Body of pancreas (tissue), 4 donors: ENCODE measurements around the gene NXT2.

Experiments
- POLR2A ChIP-seq, 3 donors: fragments of 450-650 bp; IDR thresholded peaks; one replicate each; pipeline ENCODE4 v1.6.1; 2016; ENCODE audit warnings: antibody characterized with exemption in 3 of 3, mild to moderate bottlenecking in 2 of 3
- TF ChIP-seq, protein P1 (sequence below), 7 experiments: fragments of 450-650 bp in 4 of 7; fragments of 200-600 bp in 3 of 7; sonication (generic) in 3 of 7; IDR thresholded peaks; one replicate each; pipeline ENCODE4 v1.5.1; 2016 to 2019; ENCODE audit warnings: antibody characterized with exemption in 7 of 7

- no peak for TF ChIP-seq POLR2A (IDR thresholded peaks at IDR 0.05)
- TF ChIP-seq, protein P1, sequence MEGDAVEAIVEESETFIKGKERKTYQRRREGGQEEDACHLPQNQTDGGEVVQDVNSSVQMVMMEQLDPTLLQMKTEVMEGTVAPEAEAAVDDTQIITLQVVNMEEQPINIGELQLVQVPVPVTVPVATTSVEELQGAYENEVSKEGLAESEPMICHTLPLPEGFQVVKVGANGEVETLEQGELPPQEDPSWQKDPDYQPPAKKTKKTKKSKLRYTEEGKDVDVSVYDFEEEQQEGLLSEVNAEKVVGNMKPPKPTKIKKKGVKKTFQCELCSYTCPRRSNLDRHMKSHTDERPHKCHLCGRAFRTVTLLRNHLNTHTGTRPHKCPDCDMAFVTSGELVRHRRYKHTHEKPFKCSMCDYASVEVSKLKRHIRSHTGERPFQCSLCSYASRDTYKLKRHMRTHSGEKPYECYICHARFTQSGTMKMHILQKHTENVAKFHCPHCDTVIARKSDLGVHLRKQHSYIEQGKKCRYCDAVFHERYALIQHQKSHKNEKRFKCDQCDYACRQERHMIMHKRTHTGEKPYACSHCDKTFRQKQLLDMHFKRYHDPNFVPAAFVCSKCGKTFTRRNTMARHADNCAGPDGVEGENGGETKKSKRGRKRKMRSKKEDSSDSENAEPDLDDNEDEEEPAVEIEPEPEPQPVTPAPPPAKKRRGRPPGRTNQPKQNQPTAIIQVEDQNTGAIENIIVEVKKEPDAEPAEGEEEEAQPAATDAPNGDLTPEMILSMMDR (IDR thresholded peaks at IDR 0.05) = no peak
Measured at GRCh38 chrX:109519001-109519400, 17.6 kb upstream of the NXT2 start.
